CD4-positive, alpha-beta T cell treated with Interleukin-6 for 4 hours (primary cell): ENCODE results near the gene VRK3.

Source experiments
- DNase-seq: peaks from one replicate; pipeline ENCODE4 v3.0.0-alpha.2; 2020; ENCODE audit warnings: mixed read lengths

The VRK3 gene

DNA sequence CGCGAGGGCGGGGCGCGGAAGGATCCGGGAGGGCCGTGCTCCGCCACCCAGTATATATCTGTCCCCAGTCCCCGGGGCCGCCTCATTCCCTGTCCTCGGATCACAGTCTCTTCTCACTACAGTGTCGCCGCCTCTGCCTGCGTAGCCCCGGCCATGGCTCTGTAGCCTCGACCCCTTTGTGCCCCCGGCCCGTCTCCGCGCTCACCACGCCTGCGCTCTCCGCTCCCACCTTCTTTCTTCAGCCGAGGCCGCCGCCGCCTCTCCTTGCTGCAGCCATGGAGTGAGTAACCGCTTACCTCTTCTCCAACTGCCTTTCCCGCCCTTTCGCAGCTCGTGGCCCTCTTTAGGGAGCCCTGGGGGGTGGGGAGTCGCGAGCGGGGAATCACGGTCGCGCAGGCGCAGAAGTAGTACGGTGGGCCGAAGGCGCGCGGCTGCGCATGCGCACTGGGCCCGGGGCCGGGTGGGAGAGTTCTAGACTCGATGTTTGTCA is 96.0 kb downstream of the VRK3 start, which contains the start of the genes ATF5 and NUP62:
TSS of gene ATF5 (plus strand) at position 85 of the 490 bp plus-strand sequence. CDS start 1,646 bp downstream, outside the sequence.
TSS of gene NUP62 (minus strand) at position 384 of the 490 bp plus-strand sequence. CDS start 19,697 bp downstream, outside the sequence.
- peak; percentile 93 for DNase-seq

DNA sequence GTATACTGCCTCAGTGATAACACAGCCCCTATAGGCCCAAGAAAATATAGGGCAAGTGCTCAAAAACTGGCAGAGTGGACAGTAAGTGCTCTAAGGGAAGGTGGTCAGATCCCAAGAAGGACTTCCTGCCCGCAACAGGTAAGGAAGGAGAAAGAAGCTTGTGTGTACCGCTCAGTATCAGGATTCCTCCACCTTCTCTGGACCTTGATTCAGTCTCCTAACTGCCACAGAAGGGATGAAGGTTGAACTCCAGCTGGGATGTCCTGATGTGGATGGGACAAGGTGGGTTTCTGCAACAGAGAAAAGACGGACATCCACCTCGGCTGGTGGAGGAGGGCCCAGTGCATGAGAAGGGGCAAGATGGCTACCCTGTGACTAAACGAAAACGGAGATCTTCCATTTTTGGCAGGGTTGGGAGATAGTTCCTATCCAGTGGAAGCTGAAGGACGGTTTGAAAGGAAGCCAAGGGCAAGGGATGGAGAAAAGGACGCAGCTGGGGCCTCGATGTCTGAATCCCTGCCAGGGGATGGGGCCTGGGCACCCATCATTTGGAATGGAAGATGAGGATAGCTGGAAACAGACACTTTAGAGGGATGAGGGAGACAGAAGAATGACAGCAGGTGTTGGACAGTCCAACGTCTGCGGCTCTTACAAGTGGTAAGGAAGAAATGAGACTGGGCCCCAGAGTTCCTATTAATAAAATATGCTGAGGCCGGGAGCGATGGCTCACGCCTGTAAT is 97.5 kb downstream of the VRK3 start:
- DNase-seq: no peak

DNA sequence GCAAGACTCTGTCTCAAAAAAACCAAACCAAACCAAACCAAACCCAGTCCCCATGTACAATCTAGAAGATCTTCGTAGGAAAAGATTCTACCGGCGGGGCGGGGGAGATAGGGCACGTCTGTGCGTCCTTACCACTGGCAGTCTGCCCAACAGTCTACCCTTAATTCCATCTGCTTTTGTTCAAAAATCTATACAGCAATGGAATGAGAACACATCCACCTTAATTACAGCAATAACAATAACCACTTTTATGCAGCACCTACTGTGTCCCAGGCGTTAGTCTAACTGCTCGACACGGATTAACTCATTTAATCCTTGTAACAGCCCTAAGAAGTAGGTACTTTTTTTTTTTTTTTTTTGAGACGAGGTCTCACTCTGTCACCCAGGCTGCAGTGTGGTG is 98.7 kb downstream of the VRK3 start:
- DNase-seq: no peak
